Measurements from ENCODE around the gene FIG4. TPM values are rescaled to one million over a fixed set of nuclear protein-coding genes. Genes with fewer than 3 reads are reported as not detected.
"Not testable (repeated sequence)": the region's sequence is repeated elsewhere in the genome, so short reads cannot be mapped to it uniquely, and the experiment has no call there.

Gene FIG4
- 10.9 and 15.1 TPM in 2 replicates for total RNA-seq

DNA sequence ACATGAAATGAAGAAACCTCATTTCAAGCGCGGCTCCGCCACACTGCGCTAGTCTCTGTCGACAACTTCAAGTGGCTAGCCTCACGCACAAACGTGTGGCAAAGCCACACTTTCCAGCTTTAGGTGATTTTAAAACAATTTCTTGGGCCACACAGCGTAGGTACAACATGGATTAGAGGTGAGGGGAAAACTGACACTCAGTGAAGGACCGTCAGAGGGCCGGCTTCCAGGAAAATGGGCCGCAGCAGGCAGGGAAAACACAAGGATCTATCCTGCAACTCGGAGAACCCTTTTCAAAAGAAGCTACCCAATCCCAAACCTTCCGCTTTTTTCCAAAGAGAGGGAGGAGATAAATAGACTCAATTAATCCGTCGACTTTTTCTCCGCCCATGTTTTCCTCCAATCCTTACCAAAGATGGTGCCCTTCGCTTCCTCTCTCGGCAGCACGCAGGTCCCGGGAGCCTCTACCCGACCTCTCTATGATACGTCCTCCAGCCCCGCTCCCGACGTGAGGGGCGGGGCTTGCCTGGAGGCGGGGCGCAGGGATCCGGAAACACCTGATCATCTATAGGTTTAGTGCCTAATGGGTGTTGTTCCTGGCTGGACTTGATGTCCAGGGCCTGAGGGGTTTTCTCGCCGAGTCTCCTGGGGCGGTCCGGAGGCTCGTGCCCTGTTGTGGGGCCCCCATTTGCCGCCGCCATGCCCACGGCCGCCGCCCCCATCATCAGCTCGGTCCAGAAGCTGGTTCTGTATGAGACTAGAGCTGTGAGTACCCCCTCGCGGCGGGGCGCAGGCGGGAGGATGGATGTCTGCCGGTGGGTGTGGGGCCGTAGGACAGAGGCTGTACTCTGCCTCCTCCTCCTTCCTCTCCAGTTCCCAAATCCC, at the start of gene FIG4, which contains the start of gene AK9:
TSS of gene FIG4 (plus strand) at position 560 of the 885 bp plus-strand sequence. CDS start at position 700, 140 bp downstream.
TSS of gene AK9 (minus strand) at position 466 of the 885 bp plus-strand sequence. CDS start 15,457 bp downstream, outside the sequence.
- DNase-seq (ENCODE audit: low read depth, low spot score), result peak; percentile 83

DNA sequence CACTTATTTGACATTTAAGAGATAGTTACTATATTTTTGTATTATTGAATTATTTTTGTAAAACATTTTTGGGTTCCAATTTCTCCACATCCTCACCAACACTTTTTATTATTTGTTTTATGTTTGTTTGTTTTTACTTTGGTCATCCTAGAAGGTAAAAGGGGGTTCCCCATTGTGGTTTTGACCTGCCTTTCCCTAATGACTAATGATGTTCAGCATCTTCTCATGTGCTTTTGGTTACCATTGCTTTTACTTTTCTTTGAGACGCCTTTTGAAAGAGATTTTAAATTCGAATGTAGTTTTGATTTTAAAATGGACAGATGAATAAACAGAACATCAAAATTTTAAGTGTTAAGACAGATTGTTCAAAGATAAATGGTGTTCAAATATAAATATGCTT, 47.0 kb upstream of the FIG4 start:
- DNase-seq (ENCODE audit: low read depth, low spot score), result no peak

DNA sequence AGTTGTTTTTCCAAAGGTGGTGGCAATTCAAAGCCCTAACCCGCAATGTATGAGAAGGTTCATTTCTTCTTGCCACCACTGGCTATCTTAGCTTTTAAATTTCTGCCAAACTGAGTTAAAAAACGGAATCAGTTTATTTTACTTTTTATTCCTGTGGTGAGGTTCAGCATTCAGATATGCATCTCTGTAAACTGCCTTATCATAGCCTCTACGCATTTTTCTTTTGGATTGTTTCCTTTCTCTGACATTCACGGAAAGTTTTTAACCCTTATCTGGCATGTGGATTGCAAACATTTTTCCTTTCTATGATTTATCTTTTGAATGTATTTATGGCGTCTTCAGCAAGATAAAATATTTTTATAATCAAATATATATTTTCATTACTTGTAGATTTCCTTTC, 37.8 kb upstream of the FIG4 start:
- no peak for DNase-seq (ENCODE audit: low read depth, low spot score)

DNA sequence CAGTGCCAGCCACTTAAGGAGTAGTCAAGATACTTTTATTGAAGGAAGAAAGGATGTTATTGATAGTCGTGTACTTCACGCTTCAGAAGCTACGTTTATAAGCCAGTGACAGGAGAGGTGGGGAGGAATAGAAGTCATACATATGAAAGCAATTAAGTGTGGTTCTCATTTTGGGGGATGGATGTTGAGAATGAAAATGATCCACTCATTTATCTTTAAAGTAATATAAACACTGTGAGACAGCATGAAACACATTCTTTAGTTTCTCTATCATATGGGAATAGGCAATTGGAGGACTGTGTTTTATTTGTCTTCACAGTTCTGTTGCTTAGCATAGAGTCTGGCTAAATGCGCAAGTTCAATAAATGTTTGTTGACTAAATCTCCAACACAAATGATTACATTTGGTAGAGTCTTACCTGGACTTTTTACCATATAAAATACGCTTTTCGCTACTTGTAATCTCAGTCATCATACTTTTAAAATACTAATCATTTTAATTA, 35.3 kb upstream of the FIG4 start:
- no peak for DNase-seq (ENCODE audit: low read depth, low spot score)

GRCh38 chr6:109660526-109661320, 30.4 kb upstream of the FIG4 start:
- no peak for DNase-seq (ENCODE audit: low read depth, low spot score)

GRCh38 chr6:109662192-109662591, 28.9 kb upstream of the FIG4 start:
- DNase-seq (ENCODE audit: low read depth, low spot score), result no peak

DNA sequence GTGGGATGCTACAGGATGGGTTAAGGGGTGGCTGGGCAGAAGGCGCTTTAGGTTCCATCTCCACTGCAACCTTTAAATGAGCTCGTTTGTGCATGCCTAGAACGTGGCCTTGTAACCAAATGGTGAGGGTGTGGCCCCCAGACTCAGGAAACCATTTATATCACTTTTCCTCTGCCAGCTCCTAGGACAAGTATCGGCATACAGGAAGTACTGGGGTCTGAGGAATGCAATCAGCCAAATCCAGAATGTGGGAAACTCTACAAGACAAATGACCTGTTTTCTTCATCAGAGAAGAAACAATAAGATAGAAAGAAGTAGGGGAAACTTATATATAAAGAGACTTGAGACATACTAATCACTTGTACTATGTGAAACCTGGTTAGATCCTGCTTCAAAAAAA, 21.3 kb upstream of the FIG4 start:
- DNase-seq (ENCODE audit: low read depth, low spot score), result no peak

DNA sequence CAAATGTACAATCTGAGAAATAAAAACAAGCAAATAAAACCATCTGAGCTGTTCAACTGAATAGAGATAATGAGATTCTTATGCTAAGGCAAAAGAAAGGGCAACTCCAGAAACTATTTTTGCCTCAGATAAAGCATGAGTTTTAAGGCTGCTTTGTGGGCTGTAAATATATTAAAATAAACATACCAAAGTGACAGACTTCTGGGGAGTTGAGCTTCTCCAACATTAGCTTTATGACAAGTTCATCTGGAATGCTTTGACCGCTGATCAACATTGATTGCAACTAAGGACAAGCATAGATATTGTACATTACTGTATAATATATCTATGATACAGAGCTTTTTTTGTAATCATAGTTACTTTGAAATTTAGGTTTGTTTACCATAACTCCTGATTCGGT, 19.4 kb upstream of the FIG4 start:
- DNase-seq (ENCODE audit: low read depth, low spot score), result no peak

GRCh38 chr6:109672175-109672574, 18.9 kb upstream of the FIG4 start:
- DNase-seq (ENCODE audit: low read depth, low spot score), result no peak

GRCh38 chr6:109672839-109673238, 18.3 kb upstream of the FIG4 start:
- peak; percentile 76 for DNase-seq (ENCODE audit: low read depth, low spot score)

- no peak for DNase-seq (ENCODE audit: low read depth, low spot score)
These were observed 14.4 kb upstream of the FIG4 start for GRCh38 chr6:109676724-109677123.

DNA sequence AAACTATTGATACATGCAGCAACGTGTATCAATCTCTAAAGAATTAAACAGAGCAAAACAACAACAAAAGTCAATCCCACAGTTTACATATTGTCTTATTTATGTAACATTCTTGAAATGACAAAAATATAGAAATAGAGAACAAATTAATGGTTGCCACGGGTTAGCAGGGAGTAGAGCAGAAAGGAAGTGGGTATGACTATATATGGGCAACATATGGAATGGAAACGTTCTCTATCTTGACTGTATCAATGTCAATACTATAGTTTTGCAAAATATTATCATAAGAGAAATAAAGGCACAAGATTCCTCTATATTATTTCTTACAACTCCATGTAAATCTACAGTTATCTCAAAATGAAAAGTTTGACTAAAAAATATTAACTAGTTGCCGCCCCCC, 12.9 kb upstream of the FIG4 start:
- no peak for DNase-seq (ENCODE audit: low read depth, low spot score)

GRCh38 chr6:109678661-109679505, 12.2 kb upstream of the FIG4 start:
- not testable (repeated sequence) for DNase-seq (ENCODE audit: low read depth, low spot score)

GRCh38 chr6:109686566-109687265, 4.4 kb upstream of the FIG4 start:
- DNase-seq (ENCODE audit: low read depth, low spot score), result no peak

- DNase-seq (ENCODE audit: low read depth, low spot score), result no peak
These were observed 3.8 kb upstream of the FIG4 start for GRCh38 chr6:109687271-109687761.

- no peak for DNase-seq (ENCODE audit: low read depth, low spot score)
These were observed 741 bp upstream of the FIG4 start for GRCh38 chr6:109690373-109690736.

DNA sequence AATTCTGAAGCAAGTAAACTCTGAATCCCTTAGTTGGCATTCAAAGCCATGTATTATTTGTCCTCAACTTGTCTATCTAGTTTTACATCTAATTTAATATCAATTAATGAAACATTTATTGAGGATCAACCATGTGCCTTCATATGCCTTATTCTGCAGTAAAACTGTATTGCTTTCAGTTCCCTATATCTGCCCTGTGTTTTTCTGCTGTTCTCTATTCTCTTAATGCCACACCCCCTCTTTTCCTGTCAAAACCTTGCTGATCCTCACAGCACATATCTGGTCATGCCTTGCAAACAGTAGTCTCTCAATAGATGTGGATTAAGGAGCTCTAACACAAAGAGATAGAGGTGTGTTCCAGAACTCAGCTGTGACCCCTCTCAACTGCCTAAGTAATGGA, 2.0 kb downstream of the FIG4 start:
- no peak for DNase-seq (ENCODE audit: low read depth, low spot score)

DNA sequence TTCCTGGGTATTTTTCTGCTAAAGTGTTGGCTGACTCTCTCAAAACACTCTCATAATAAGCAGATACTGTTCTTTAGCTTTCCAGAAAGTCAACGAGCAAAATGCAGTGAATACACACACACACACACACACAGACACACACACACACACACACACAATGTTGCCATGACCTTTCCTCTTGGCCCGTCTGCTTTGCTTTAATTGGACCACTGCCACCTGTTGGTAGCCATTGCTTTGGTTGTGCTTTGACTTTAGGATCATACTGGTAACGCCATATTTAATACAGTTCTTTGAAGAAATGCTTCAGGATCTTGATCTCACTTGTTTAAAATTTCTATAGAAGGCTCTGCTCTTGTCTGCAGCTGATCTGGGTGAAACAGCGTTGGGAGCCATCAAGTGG, 4.4 kb downstream of the FIG4 start:
- no peak for DNase-seq (ENCODE audit: low read depth, low spot score)

DNA sequence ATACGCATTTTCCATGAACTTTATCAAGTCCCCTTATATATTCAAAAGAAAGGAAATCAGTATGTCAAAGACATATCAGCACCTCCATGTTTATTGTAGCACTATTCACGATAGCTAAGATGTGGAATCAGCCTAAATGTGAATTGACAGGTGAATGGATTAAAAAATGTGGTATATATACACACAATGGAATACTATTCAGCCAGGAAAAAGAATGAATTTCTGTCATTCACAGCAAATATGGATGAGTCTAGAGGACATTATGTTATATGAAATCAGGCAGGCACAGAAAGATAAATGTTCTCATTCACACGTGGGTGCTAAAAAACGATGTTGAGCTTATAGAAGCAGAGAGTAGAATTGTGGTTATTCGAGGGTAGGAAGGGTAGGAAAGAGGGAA, 5.3 kb downstream of the FIG4 start:
- DNase-seq (ENCODE audit: low read depth, low spot score), result no peak

DNA sequence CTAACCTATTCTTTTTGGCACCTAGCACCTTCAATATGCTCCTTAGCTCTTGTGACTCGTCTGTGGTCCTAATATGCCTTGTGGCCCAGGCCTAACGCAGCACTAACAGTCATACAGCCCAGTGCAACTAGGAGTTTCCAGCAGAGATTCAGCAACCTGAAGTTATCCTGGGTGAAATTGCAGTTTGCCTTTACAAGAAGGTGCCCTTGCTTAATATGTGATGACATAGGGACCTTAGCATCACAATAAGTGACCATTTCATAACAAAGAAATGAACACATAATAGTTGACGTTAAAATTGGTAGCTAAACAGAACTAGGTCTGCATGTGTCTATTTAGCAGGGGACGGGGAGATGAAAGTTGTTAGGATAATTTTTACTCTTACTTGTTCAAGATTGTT, 10.1 kb downstream of the FIG4 start:
- DNase-seq (ENCODE audit: low read depth, low spot score), result no peak

GRCh38 chr6:109701774-109702173, 10.7 kb downstream of the FIG4 start:
- no peak for DNase-seq (ENCODE audit: low read depth, low spot score)

Data from pulmonary artery endothelial cell (primary cell).